ENCODE data around the gene ALOX5.
"Not testable (repeated sequence)": the region's sequence is repeated elsewhere in the genome, so short reads cannot be mapped to it uniquely, and the experiment has no call there.

ALOX5 gene

GRCh38 chr10:45374350-45375052 is 485 bp downstream of the ALOX5 start:
- no peak for DNase-seq (ENCODE audit: low read depth, low spot score)

- DNase-seq (ENCODE audit: low read depth, low spot score): no peak
Observed at GRCh38 chr10:45375101-45375500, 1.1 kb downstream of the ALOX5 start.

GRCh38 chr10:45375716-45376231 is 1.8 kb downstream of the ALOX5 start:
- no peak for DNase-seq (ENCODE audit: low read depth, low spot score)

DNA sequence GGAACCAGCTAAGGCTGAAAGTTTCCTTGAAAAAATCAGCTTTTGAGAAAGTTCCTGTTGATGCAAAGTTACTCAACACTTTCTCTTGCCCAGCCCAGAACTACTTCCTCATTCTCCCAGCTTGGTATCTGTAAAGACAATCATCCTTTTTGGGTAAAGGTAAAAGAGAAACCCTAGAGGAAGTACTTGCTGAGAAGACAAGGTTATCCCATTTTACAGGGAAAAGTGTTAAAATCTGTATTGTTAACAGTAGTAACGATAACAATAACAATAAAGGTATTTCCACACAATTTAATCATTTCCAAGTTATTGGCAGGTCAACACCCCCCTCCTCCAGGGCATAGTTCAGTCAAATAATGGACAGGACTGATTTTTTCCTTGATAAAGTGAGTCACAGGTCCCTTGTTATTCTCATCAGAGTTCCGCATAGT is 2.4 kb downstream of the ALOX5 start:
- no peak for DNase-seq (ENCODE audit: low read depth, low spot score)

DNA sequence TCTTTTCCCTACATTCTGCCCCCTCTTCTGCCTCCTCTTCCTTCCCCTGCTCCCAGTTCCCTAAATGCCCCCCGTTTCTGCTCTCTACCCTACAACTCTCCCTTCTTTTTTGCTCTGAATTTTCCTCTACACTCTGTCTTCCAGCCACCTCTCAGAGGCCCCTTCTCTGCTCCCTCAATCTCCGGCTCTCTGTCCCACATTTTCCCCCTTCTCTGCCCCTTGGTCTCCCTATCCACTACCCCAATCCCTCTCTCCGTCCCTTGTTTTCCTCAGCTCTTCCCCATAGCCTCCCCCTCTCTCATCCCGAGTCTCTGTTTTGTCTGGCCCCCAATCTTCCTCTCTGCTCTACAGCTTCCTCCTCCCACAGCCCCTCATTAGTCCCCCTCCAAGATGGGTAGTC is 3.3 kb downstream of the ALOX5 start:
- DNase-seq (ENCODE audit: low read depth, low spot score): no peak

DNA sequence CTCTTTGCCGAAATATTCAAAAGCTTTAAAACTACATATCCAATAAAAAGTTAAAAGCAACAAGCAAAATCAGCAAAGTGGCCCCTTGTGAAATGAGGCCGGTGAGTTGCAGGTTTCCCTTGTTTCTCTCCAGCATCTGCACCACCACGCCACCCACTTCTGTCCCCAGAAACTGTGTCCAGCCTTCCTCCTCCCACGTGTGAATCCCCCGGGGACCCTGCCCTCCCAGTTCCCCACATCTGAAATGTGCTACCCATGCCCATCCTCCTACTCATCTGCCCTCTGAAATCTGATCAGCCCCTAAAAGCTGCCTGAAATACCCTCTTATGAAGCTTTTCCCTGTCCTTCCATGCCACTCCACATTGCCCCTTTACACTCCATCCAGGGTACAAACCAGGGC is 3.8 kb downstream of the ALOX5 start:
- no peak for DNase-seq (ENCODE audit: low read depth, low spot score)

GRCh38 chr10:45378914-45379726 is 5.1 kb downstream of the ALOX5 start:
- DNase-seq (ENCODE audit: low read depth, low spot score): no peak

DNA sequence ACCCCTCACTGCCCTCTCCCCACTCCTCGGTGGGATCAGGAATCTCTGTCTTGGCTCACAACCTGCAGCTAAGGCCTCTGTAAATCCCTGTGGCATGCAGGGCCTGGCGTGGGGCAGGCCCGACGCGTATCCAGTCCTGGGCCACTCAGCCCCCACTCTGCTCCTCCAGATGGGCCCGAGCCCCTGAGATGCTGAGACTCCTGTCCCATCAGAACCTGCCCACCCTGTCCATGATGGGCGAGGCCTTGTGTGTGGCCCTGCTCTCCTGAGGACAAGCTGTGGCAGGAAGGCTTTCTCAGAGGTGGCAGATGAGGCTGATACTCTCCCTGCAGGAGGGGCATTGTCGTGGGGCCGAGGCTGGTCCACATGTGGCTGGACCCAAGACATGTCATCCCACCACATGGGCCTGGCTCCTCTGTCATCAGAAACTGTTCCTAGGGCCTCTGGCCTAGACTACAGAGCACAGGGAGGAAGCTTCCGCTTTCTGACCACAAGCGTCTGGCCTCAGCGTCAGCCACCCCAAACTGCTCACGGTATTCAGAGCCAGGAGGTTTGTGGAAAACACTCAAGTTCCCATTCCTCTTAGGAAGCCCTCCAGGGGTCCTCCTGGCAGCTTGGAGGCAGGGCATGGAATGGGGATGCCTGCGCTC is 6.0 kb downstream of the ALOX5 start:
- no peak for DNase-seq (ENCODE audit: low read depth, low spot score)

- DNase-seq (ENCODE audit: low read depth, low spot score): no peak
Observed at GRCh38 chr10:45380903-45381620, 7.0 kb downstream of the ALOX5 start.

DNA sequence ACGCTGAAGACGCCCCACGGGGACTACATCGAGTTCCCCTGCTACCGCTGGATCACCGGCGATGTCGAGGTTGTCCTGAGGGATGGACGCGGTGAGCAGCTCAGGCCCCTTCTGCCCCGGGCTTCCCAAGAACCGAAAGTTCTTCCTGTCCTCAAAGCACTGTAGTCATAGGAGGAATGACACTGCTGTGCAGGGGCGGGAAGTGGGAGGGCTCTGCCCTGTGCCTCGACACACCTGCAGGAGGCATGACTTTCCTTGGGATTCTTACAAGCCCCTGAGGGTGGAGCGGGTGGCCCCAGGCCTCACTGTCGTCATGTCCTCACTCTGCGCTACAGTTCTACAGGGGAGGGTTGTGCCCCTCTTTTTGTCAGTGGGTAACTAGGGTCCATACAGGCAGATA is 8.6 kb downstream of the ALOX5 start:
- DNase-seq (ENCODE audit: low read depth, low spot score): no peak

GRCh38 chr10:45383682-45384330 is 9.8 kb downstream of the ALOX5 start:
- no peak for DNase-seq (ENCODE audit: low read depth, low spot score)

- DNase-seq (ENCODE audit: low read depth, low spot score): no peak
Observed at GRCh38 chr10:45386657-45387056, 12.6 kb downstream of the ALOX5 start.

GRCh38 chr10:45387096-45387893 is 13.3 kb downstream of the ALOX5 start:
- no peak for DNase-seq (ENCODE audit: low read depth, low spot score)

GRCh38 chr10:45389671-45390070 is 15.7 kb downstream of the ALOX5 start:
- not testable (repeated sequence) for DNase-seq (ENCODE audit: low read depth, low spot score)

DNA sequence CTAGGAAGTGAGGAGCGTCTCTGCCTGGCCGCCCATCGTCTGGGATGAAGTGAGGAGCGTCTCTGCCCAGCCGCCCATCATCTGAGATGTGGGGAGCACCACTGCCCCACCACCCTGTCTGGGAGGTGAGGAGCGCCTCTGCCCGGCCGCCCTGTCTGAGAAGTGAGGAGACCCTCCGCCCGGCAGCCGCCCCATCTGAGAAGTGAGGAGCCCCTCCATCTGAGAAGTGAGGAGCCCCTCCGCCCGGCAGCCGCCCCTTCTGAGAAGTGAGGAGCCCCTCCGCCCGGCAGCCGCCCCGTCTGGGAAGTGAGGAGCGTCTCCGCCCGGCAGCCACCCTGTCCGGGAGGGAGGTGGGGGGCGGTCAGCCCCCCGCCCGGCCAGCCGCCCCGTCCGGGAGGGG is 17.6 kb downstream of the ALOX5 start:
- not testable (repeated sequence) for DNase-seq (ENCODE audit: low read depth, low spot score)

DNA sequence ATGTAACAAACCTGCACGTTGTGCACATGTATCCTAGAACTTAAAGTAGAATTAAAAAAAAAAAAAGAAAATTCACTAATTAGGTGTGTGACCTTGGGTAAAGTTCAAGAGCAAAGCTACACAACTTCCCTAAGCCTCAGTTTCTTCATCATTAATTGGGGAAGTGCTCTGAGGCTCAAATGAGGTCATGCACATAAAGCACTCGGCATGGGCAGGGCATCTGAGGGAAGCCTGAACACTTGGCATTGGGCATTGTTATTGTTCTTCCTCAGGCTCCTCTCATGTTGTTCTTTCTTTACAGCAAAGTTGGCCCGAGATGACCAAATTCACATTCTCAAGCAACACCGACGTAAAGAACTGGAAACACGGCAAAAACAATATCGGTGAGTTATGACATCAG is 21.5 kb downstream of the ALOX5 start:
- DNase-seq (ENCODE audit: low read depth, low spot score): no peak

- no peak for DNase-seq (ENCODE audit: low read depth, low spot score)
Observed at GRCh38 chr10:45398595-45398994, 24.6 kb downstream of the ALOX5 start.

- DNase-seq (ENCODE audit: low read depth, low spot score): no peak
Observed at GRCh38 chr10:45399113-45399512, 25.1 kb downstream of the ALOX5 start.

- DNase-seq (ENCODE audit: low read depth, low spot score): no peak
Observed at GRCh38 chr10:45403151-45403550, 29.1 kb downstream of the ALOX5 start.

DNA sequence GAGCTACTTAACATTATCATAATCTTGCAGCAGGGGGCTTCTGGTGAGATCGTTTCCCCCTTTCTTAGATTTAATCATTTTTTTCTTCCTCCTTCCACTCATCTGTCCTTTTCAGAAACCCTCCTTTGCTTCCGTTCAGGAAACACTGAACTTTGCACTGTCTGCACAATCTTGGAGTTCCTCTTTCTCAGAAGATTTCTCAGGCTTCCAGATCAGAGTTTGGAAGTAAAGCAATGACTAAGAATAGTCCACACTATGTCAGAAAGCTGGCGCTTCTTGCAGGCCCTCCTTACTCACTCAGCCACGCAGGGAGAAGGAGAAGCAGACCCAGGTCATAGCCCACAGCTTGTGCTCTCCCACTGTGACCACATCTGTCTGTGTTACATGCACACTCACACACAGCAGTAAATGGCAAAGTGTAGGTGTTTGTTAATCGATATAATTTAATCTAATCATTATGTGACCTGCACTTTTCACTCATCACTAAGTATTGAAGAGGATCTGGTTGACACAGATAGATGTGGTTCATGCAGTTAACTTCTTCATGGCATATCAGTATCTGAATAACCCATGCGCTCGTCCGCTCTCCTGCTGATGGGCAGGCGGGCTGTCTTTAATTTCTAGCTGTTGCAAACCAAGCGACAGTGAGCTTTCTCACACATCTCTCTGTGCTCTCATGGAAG is 30.2 kb downstream of the ALOX5 start:
- no peak for DNase-seq (ENCODE audit: low read depth, low spot score)

All from iPS DF 19.7 (cell line).